OCI-LY7 (cell line): ENCODE results near the gene ABHD17A.

ENCODE experiments used
- CTCF ChIP-seq: fragments of 200-600 bp; sonication (generic); conservative IDR thresholded peaks from 2 replicates; pipeline ENCODE4 v1.5.1; 2014; ENCODE audit warnings: mild to moderate bottlenecking, antibody characterized with exemption, low read length, moderate library complexity, mixed read lengths
- EZH2phosphoT487 ChIP-seq: fragments of 200-600 bp; sonication (generic); IDR thresholded peaks from 2 replicates; pipeline ENCODE4 v1.6.1; 2018; ENCODE audit warnings: low read depth, borderline replicate concordance, mild to moderate bottlenecking, mixed run types, antibody characterized with exemption, low read length, moderate library complexity, mixed read lengths

GRCh38 chr19:1845125-1845515 lies 40.2 kb downstream of the ABHD17A start:
- TF ChIP-seq CTCF (no peak), EZH2phosphoT487 (no peak)
